SK-N-SH (cell line): Measurements from ENCODE around the gene ZNF784. TPM values are rescaled to one million over a fixed set of nuclear protein-coding genes. Genes with fewer than 3 reads are reported as not detected.

Experiments
- CTCF ChIA-PET: fragments of 300-600, 350-600 bp; formaldehyde crosslinking; extraction: SDS; loops from one replicate; lab custom pipeline; 2021; lab: Yijun Ruan, JAX
- POLR2A ChIA-PET: fragments of 350-600 bp; sonication (Branson Sonifier 250); formaldehyde crosslinking; extraction: SDS; loops from one replicate; lab custom pipeline; 2020; ENCODE audit warnings: antibody characterized with exemption, inconsistent platforms; lab: Yijun Ruan, JAX
- DNase-seq: peaks from one replicate; pipeline ENCODE4 v3.0.0; 2012
- H2AFZ ChIP-seq: fragments of 200-600 bp; sonication (generic); 2 replicates; pipeline ENCODE4 v1.8.1; 2016; ENCODE audit warnings: antibody characterized with exemption, mild to moderate bottlenecking, low read depth
- H3F3A ChIP-seq: fragments of 200-600 bp; sonication (generic); replicated peaks from 2 replicates; pipeline ENCODE3; 2016; ENCODE audit warnings: antibody characterized with exemption, mild to moderate bottlenecking; ENCODE audit not compliant: insufficient read depth
- H3K27ac ChIP-seq, 2 experiments: fragments of 200-500 bp in 1 of 2; fragments of 200-600 bp in 1 of 2; sonication (Bioruptor generic) in 1 of 2; sonication (generic), shearing (Covaris generic) in 1 of 2; 2 replicates each; pipeline versions ENCODE4 v1.5.1 to v1.6.1; 2014 to 2016; ENCODE audit warnings: low read depth in 2 of 2, inconsistent platforms in 1 of 2, low read length in 1 of 2, mild to moderate bottlenecking in 1 of 2, mixed read lengths in 1 of 2
- H3K27me3 ChIP-seq: fragments of 200-600 bp; sonication (generic), shearing (Covaris generic); 2 replicates; pipeline ENCODE4 v1.6.1; 2016; ENCODE audit warnings: mixed run types; ENCODE audit not compliant: insufficient read depth
- H3K36me3 ChIP-seq, 2 experiments: fragments of 200-500 bp in 1 of 2; fragments of 200-600 bp in 1 of 2; sonication (Bioruptor generic) in 1 of 2; sonication (generic) in 1 of 2; replicated peaks in 1 of 2; 2 replicates each; pipeline versions ENCODE3 to v1.5.1; 2014 to 2016; ENCODE audit warnings: low read length in 1 of 2, mild to moderate bottlenecking in 1 of 2; ENCODE audit not compliant: insufficient read depth in 2 of 2, control insufficient read depth in 1 of 2
- H3K4me1 ChIP-seq, 2 experiments: fragments of 200-500 bp in 1 of 2; fragments of 200-600 bp in 1 of 2; sonication (Bioruptor generic) in 1 of 2; sonication (generic), shearing (Covaris generic) in 1 of 2; 2 replicates each; pipeline versions ENCODE4 v1.5.1 to v1.6.1; 2014 to 2016; ENCODE audit warnings: low read depth in 1 of 2, low read length in 1 of 2, mixed run types in 1 of 2; ENCODE audit not compliant: insufficient read depth in 2 of 2, control insufficient read depth in 1 of 2
- H3K4me2 ChIP-seq: fragments of 200-600 bp; sonication (generic), shearing (Covaris generic); 2 replicates; pipeline ENCODE4 v1.6.1; 2017; ENCODE audit warnings: mixed run types
- H3K4me3 ChIP-seq, 2 experiments: fragments of 200-500 bp in 1 of 2; fragments of 200-600 bp in 1 of 2; sonication (Bioruptor generic) in 1 of 2; sonication (generic), shearing (Covaris generic) in 1 of 2; 2 replicates each; pipeline versions ENCODE4 v1.5.1 to v1.8.1; 2014 to 2016; ENCODE audit warnings: low read depth in 2 of 2, inconsistent platforms in 1 of 2, low read length in 1 of 2, mild to moderate bottlenecking in 1 of 2, mixed read lengths in 1 of 2, moderate library complexity in 1 of 2
- H3K79me2 ChIP-seq: fragments of 200-600 bp; sonication (generic); 2 replicates; pipeline ENCODE4 v1.8.1; 2017; ENCODE audit warnings: mild to moderate bottlenecking; ENCODE audit not compliant: insufficient read depth
- H3K9ac ChIP-seq: fragments of 200-600 bp; sonication (generic); 2 replicates; pipeline ENCODE4 v1.6.1; 2017; ENCODE audit warnings: mixed run types
- H3K9me2 ChIP-seq: fragments of 200-600 bp; sonication (generic); 2 replicates; pipeline ENCODE4 v1.6.1; 2017; ENCODE audit warnings: mixed run types
- H3K9me3 ChIP-seq: fragments of 200-600 bp; sonication (generic); 2 replicates; pipeline ENCODE4 v1.6.1; 2017; ENCODE audit warnings: mixed run types, mild to moderate bottlenecking, moderate library complexity
- H4K20me1 ChIP-seq: fragments of 200-600 bp; sonication (generic); 2 replicates; pipeline ENCODE4 v1.6.1; 2017; ENCODE audit warnings: mild to moderate bottlenecking, mixed run types; ENCODE audit not compliant: insufficient read depth
- ELF1 ChIP-seq: IDR thresholded peaks from 2 replicates; pipeline ENCODE4 v1.4.0; 2012
- EZH2phosphoT487 ChIP-seq: fragments of 200-600 bp; sonication (generic); IDR thresholded peaks from 2 replicates; pipeline ENCODE4 v1.6.1; 2017; ENCODE audit warnings: low read depth, mixed run types, mild to moderate bottlenecking, antibody characterized with exemption, moderate library complexity, borderline replicate concordance
- NFIC ChIP-seq: IDR thresholded peaks from 2 replicates; pipeline ENCODE4 v1.4.0; 2012; ENCODE audit warnings: borderline replicate concordance
- POLR2AphosphoS5 ChIP-seq: IDR thresholded peaks from 2 replicates; pipeline ENCODE4 v1.6.1; 2012; ENCODE audit warnings: low read depth, low read length
- RAD21 ChIP-seq: IDR thresholded peaks from 2 replicates; pipeline ENCODE4 v1.6.1; 2012; ENCODE audit warnings: mild to moderate bottlenecking, low read length
- RCOR1 ChIP-seq: fragments of 150-350 bp; IDR thresholded peaks from 2 replicates; pipeline ENCODE4 v1.6.1; 2017; ENCODE audit warnings: antibody characterized with exemption, low read length
- RFX5 ChIP-seq: IDR thresholded peaks from 2 replicates; pipeline ENCODE4 v1.6.1; 2012; ENCODE audit warnings: mild to moderate bottlenecking, improper control_type of control experiment, low read length
- SMC3 ChIP-seq: IDR thresholded peaks from 2 replicates; pipeline ENCODE4 v1.6.1; 2012; ENCODE audit warnings: low read depth, low read length, improper control_type of control experiment
- TAF1 ChIP-seq: IDR thresholded peaks from 2 replicates; pipeline ENCODE4 v1.6.1; 2012; ENCODE audit warnings: low read depth, mild to moderate bottlenecking, low read length, moderate library complexity, borderline replicate concordance
- TCF12 ChIP-seq: IDR thresholded peaks from 2 replicates; pipeline ENCODE4 v1.4.0; 2012
- WGBS: methylation state at CpG from one replicate; pipeline ENCODE4 v1.1.6; 2017; ENCODE audit warnings: low lambda C conversion rate; 5-methylcytosine and 5-hydroxymethylcytosine counted together
- polyA plus RNA-seq, 3 experiments: library from polyadenylated mRNA; depleted of rRNA; stranded (reverse); fragments of >200 nt; gene quantifications; 2 replicates each; pipeline ENCODE4 v1.2.3, GENCODE V29; 2012
- TF ChIP-seq, protein P1 (sequence below): fragments of 150-350 bp; IDR thresholded peaks from 2 replicates; pipeline ENCODE4 v1.6.1; 2016; ENCODE audit warnings: mild to moderate bottlenecking, low read depth, low read length
- TF ChIP-seq, protein P2 (sequence below): IDR thresholded peaks from 2 replicates; pipeline ENCODE4 v1.6.1; 2012; ENCODE audit warnings: mild to moderate bottlenecking, low read depth, low read length, moderate library complexity
- TF ChIP-seq, protein P3 (sequence below): IDR thresholded peaks from 2 replicates; pipeline ENCODE4 v1.4.0; 2012; ENCODE audit warnings: low read depth, borderline replicate concordance

ZNF784 gene
- polyA plus RNA-seq, 1 of the 3 experiments (the other 2 are of a cell fraction): 5.5 TPM

DNA sequence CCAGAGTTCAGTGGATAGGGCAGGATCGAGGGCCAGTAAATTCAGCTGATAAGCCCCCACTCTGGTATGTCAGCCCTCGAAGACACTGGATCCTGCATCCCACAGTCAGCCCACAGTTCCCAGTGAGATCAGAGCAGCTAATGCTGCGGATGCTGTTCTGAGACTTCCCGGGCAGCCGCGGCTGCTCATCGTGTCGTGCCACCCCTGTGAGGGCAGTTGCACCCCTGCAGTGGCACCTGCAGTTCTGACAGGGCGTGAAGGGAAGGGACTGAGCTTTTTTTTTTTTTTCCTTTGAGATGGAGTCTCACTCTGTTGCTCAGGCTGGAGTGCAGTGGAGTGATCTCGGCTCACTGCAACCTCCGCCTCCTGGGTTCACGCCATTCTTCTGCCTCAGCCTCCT is 43.1 kb upstream of the ZNF784 start:
- Histone ChIP-seq H3K4me3 (no peak overlapping the region), H2AFZ (no peak overlapping the region), H3K27me3 (no peaks in the 10 kb centered on the region), H3K79me2 (peaks cover 89% of the 10 kb centered on the region), H3K9me2 (no peaks in the 10 kb centered on the region), H3K27ac (no peak overlapping the region), H3K9ac (no peak overlapping the region), H3K4me2 (no peak overlapping the region), H4K20me1 (peaks cover 96% of the 10 kb centered on the region), H3K36me3 (peaks cover 27 to 69% of the 10 kb centered on the region in 2 experiments), H3K9me3 (no peaks in the 10 kb centered on the region), H3K4me1 (peaks cover 0 to 3% of the 10 kb centered on the region in 2 experiments; a peak in 2 of 4 replicates), H3F3A (peaks cover 21% of the 10 kb centered on the region)
- ChIA-PET POLR2A (no interaction called here), CTCF (interaction anchor here (1.3 kb wide), 1 partner anchor 13 kb away, joined by 3 read pairs; the partner anchor contains the start of gene U2AF2)
- DNase-seq: no peak
- 95% methylated on average over 12 of the region's 12 CpGs for WGBS
- TF ChIP-seq RCOR1 (no peak), EZH2phosphoT487 (no peak), ELF1 (no peak), NFIC (no peak), TCF12 (no peak), SMC3 (no peak), POLR2AphosphoS5 (no peak), RFX5 (no peak)
- TF ChIP-seq, protein P1, sequence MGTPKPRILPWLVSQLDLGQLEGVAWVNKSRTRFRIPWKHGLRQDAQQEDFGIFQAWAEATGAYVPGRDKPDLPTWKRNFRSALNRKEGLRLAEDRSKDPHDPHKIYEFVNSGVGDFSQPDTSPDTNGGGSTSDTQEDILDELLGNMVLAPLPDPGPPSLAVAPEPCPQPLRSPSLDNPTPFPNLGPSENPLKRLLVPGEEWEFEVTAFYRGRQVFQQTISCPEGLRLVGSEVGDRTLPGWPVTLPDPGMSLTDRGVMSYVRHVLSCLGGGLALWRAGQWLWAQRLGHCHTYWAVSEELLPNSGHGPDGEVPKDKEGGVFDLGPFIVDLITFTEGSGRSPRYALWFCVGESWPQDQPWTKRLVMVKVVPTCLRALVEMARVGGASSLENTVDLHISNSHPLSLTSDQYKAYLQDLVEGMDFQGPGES: no peak
- TF ChIP-seq, protein P2, sequence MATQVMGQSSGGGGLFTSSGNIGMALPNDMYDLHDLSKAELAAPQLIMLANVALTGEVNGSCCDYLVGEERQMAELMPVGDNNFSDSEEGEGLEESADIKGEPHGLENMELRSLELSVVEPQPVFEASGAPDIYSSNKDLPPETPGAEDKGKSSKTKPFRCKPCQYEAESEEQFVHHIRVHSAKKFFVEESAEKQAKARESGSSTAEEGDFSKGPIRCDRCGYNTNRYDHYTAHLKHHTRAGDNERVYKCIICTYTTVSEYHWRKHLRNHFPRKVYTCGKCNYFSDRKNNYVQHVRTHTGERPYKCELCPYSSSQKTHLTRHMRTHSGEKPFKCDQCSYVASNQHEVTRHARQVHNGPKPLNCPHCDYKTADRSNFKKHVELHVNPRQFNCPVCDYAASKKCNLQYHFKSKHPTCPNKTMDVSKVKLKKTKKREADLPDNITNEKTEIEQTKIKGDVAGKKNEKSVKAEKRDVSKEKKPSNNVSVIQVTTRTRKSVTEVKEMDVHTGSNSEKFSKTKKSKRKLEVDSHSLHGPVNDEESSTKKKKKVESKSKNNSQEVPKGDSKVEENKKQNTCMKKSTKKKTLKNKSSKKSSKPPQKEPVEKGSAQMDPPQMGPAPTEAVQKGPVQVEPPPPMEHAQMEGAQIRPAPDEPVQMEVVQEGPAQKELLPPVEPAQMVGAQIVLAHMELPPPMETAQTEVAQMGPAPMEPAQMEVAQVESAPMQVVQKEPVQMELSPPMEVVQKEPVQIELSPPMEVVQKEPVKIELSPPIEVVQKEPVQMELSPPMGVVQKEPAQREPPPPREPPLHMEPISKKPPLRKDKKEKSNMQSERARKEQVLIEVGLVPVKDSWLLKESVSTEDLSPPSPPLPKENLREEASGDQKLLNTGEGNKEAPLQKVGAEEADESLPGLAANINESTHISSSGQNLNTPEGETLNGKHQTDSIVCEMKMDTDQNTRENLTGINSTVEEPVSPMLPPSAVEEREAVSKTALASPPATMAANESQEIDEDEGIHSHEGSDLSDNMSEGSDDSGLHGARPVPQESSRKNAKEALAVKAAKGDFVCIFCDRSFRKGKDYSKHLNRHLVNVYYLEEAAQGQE: no peak

DNA sequence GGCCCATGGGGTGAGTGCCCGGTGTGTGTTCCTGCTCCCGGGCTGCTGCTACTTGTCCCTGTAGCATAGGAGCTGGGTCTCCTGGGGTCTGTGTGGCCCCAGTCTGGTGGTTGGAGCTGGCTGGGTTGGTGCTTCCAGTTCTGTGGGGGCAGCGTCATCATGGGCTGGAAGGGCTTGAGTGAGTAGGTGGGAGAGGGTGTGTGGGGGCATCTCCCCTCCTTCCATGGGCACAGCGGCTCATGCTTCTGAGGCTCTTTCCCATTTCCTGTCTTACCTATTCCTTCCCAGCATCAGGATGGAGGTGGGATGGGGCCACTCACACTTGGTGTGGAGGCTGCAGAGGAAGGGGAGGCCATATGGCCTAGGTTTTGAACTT is 42.6 kb upstream of the ZNF784 start:
- peaks cover 93% of the 10 kb centered on the region for H4K20me1 ChIP-seq
- no peak overlapping the region for H3K27ac ChIP-seq
- H3K27me3 ChIP-seq: no peaks in the 10 kb centered on the region
- no peak for TF ChIP-seq NFIC
- no peak for TF ChIP-seq TAF1
- no peak for TF ChIP-seq RAD21
- TF ChIP-seq, protein P3, sequence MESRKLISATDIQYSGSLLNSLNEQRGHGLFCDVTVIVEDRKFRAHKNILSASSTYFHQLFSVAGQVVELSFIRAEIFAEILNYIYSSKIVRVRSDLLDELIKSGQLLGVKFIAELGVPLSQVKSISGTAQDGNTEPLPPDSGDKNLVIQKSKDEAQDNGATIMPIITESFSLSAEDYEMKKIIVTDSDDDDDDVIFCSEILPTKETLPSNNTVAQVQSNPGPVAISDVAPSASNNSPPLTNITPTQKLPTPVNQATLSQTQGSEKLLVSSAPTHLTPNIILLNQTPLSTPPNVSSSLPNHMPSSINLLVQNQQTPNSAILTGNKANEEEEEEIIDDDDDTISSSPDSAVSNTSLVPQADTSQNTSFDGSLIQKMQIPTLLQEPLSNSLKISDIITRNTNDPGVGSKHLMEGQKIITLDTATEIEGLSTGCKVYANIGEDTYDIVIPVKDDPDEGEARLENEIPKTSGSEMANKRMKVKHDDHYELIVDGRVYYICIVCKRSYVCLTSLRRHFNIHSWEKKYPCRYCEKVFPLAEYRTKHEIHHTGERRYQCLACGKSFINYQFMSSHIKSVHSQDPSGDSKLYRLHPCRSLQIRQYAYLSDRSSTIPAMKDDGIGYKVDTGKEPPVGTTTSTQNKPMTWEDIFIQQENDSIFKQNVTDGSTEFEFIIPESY: no peak
- TF ChIP-seq, all 33 proteins: peak for 0
- no peak for DNase-seq
- H3K4me2 ChIP-seq: no peak overlapping the region
- H3F3A ChIP-seq: peaks cover 16% of the 10 kb centered on the region
- H3K79me2 ChIP-seq: peaks cover 88% of the 10 kb centered on the region
- no peak overlapping the region for H2AFZ ChIP-seq
- ChIA-PET POLR2A (no interaction called here), CTCF (interaction anchor here (1.3 kb wide), 1 partner anchor 12 kb away, joined by 3 read pairs; the partner anchor contains the start of gene U2AF2)
- H3K4me1 ChIP-seq: no peaks in the 10 kb centered on the region; a peak in 1 of 4 replicates
- H3K9me3 ChIP-seq: no peaks in the 10 kb centered on the region
- H3K9ac ChIP-seq: no peak overlapping the region
- no peaks in the 10 kb centered on the region for H3K9me2 ChIP-seq
- H3K4me3 ChIP-seq: no peak overlapping the region
- 83% methylated on average over 2 of the region's 4 CpGs for WGBS
- peaks cover 24 to 65% of the 10 kb centered on the region in 2 experiments for H3K36me3 ChIP-seq
